Middle frontal gyrus (tissue), 1 donor: ENCODE results near the gene NFIA.

Experiments
- DNase-seq: peaks from one replicate; pipeline ENCODE4 v3.0.0-alpha.2; 2015; ENCODE audit warnings: low spot score; ENCODE audit errors: extremely low spot score

NFIA gene

GRCh38 chr1:61182049-61182448 lies 99.7 kb downstream of the NFIA start:
- no peak for DNase-seq

- no peak for DNase-seq
Measured at GRCh38 chr1:61182480-61182879, 100.1 kb downstream of the NFIA start.

- peak; percentile 46 for DNase-seq
Measured at GRCh38 chr1:61183471-61184039, 101.2 kb downstream of the NFIA start.

GRCh38 chr1:61184040-61184713 lies 101.8 kb downstream of the NFIA start:
- DNase-seq = peak; percentile 90

GRCh38 chr1:61184714-61185106 lies 102.3 kb downstream of the NFIA start:
- no peak for DNase-seq

- no peak for DNase-seq
Measured at GRCh38 chr1:61186753-61187152, 104.4 kb downstream of the NFIA start.

GRCh38 chr1:61187352-61188086 lies 105.2 kb downstream of the NFIA start:
- DNase-seq = no peak

- DNase-seq = no peak
Measured at GRCh38 chr1:61190153-61190552, 107.8 kb downstream of the NFIA start.

- no peak for DNase-seq
Measured at GRCh38 chr1:61190618-61191432, 108.5 kb downstream of the NFIA start.

- no peak for DNase-seq
Measured at GRCh38 chr1:61191433-61191720, 109.0 kb downstream of the NFIA start.

GRCh38 chr1:61192663-61193330 lies 110.4 kb downstream of the NFIA start:
- DNase-seq = no peak

GRCh38 chr1:61193808-61194207 lies 111.4 kb downstream of the NFIA start:
- no peak for DNase-seq

GRCh38 chr1:61198554-61198953 lies 116.2 kb downstream of the NFIA start:
- DNase-seq = no peak

- no peak for DNase-seq
Measured at GRCh38 chr1:61201035-61201434, 118.7 kb downstream of the NFIA start.

- no peak for DNase-seq
Measured at GRCh38 chr1:61202854-61203598, 120.7 kb downstream of the NFIA start.

GRCh38 chr1:61204528-61204927 lies 122.2 kb downstream of the NFIA start:
- DNase-seq = no peak

- no peak for DNase-seq
Measured at GRCh38 chr1:61207416-61207815, 125.1 kb downstream of the NFIA start.

- DNase-seq = no peak
Measured at GRCh38 chr1:61208172-61208571, 125.8 kb downstream of the NFIA start.

GRCh38 chr1:61208831-61209230 lies 126.5 kb downstream of the NFIA start:
- no peak for DNase-seq

- no peak for DNase-seq
Measured at GRCh38 chr1:61210435-61211154, 128.2 kb downstream of the NFIA start.
